SK-N-SH (cell line): ENCODE results near the gene GLB1L3. TPM values are rescaled to one million over a fixed set of nuclear protein-coding genes. Genes with fewer than 3 reads are reported as not detected.

Source experiments
- CTCF ChIA-PET: fragments of 300-600, 350-600 bp; formaldehyde crosslinking; extraction: SDS; loops from one replicate; lab custom pipeline; 2021; lab: Yijun Ruan, JAX
- POLR2A ChIA-PET: fragments of 350-600 bp; sonication (Branson Sonifier 250); formaldehyde crosslinking; extraction: SDS; loops from one replicate; lab custom pipeline; 2020; ENCODE audit warnings: antibody characterized with exemption, inconsistent platforms; lab: Yijun Ruan, JAX
- DNase-seq: peaks from one replicate; pipeline ENCODE4 v3.0.0; 2012
- H2AFZ ChIP-seq: fragments of 200-600 bp; sonication (generic); 2 replicates; pipeline ENCODE4 v1.8.1; 2016; ENCODE audit warnings: antibody characterized with exemption, mild to moderate bottlenecking, low read depth
- H3F3A ChIP-seq: fragments of 200-600 bp; sonication (generic); replicated peaks from 2 replicates; pipeline ENCODE3; 2016; ENCODE audit warnings: antibody characterized with exemption, mild to moderate bottlenecking; ENCODE audit not compliant: insufficient read depth
- H3K27ac ChIP-seq, 2 experiments: fragments of 200-500 bp in 1 of 2; fragments of 200-600 bp in 1 of 2; sonication (Bioruptor generic) in 1 of 2; sonication (generic), shearing (Covaris generic) in 1 of 2; 2 replicates each; pipeline versions ENCODE4 v1.5.1 to v1.6.1; 2014 to 2016; ENCODE audit warnings: low read depth in 2 of 2, inconsistent platforms in 1 of 2, low read length in 1 of 2, mild to moderate bottlenecking in 1 of 2, mixed read lengths in 1 of 2
- H3K27me3 ChIP-seq: fragments of 200-600 bp; sonication (generic), shearing (Covaris generic); 2 replicates; pipeline ENCODE4 v1.6.1; 2016; ENCODE audit warnings: mixed run types; ENCODE audit not compliant: insufficient read depth
- H3K36me3 ChIP-seq, 2 experiments: fragments of 200-500 bp in 1 of 2; fragments of 200-600 bp in 1 of 2; sonication (Bioruptor generic) in 1 of 2; sonication (generic) in 1 of 2; replicated peaks in 1 of 2; 2 replicates each; pipeline versions ENCODE3 to v1.5.1; 2014 to 2016; ENCODE audit warnings: low read length in 1 of 2, mild to moderate bottlenecking in 1 of 2; ENCODE audit not compliant: insufficient read depth in 2 of 2, control insufficient read depth in 1 of 2
- H3K4me1 ChIP-seq, 2 experiments: fragments of 200-500 bp in 1 of 2; fragments of 200-600 bp in 1 of 2; sonication (Bioruptor generic) in 1 of 2; sonication (generic), shearing (Covaris generic) in 1 of 2; 2 replicates each; pipeline versions ENCODE4 v1.5.1 to v1.6.1; 2014 to 2016; ENCODE audit warnings: low read depth in 1 of 2, low read length in 1 of 2, mixed run types in 1 of 2; ENCODE audit not compliant: insufficient read depth in 2 of 2, control insufficient read depth in 1 of 2
- H3K4me2 ChIP-seq: fragments of 200-600 bp; sonication (generic), shearing (Covaris generic); 2 replicates; pipeline ENCODE4 v1.6.1; 2017; ENCODE audit warnings: mixed run types
- H3K4me3 ChIP-seq, 2 experiments: fragments of 200-500 bp in 1 of 2; fragments of 200-600 bp in 1 of 2; sonication (Bioruptor generic) in 1 of 2; sonication (generic), shearing (Covaris generic) in 1 of 2; 2 replicates each; pipeline versions ENCODE4 v1.5.1 to v1.8.1; 2014 to 2016; ENCODE audit warnings: low read depth in 2 of 2, inconsistent platforms in 1 of 2, low read length in 1 of 2, mild to moderate bottlenecking in 1 of 2, mixed read lengths in 1 of 2, moderate library complexity in 1 of 2
- H3K79me2 ChIP-seq: fragments of 200-600 bp; sonication (generic); 2 replicates; pipeline ENCODE4 v1.8.1; 2017; ENCODE audit warnings: mild to moderate bottlenecking; ENCODE audit not compliant: insufficient read depth
- H3K9ac ChIP-seq: fragments of 200-600 bp; sonication (generic); 2 replicates; pipeline ENCODE4 v1.6.1; 2017; ENCODE audit warnings: mixed run types
- H3K9me2 ChIP-seq: fragments of 200-600 bp; sonication (generic); 2 replicates; pipeline ENCODE4 v1.6.1; 2017; ENCODE audit warnings: mixed run types
- H3K9me3 ChIP-seq: fragments of 200-600 bp; sonication (generic); 2 replicates; pipeline ENCODE4 v1.6.1; 2017; ENCODE audit warnings: mixed run types, mild to moderate bottlenecking, moderate library complexity
- H4K20me1 ChIP-seq: fragments of 200-600 bp; sonication (generic); 2 replicates; pipeline ENCODE4 v1.6.1; 2017; ENCODE audit warnings: mild to moderate bottlenecking, mixed run types; ENCODE audit not compliant: insufficient read depth
- CTCF ChIP-seq: fragments of 200-600 bp; sonication (generic); IDR thresholded peaks from 2 replicates; pipeline ENCODE4 v1.6.1; 2017; ENCODE audit warnings: antibody characterized with exemption, mild to moderate bottlenecking, moderate library complexity
- EP300 ChIP-seq, 2 experiments: IDR thresholded peaks; 2 replicates each; pipeline versions ENCODE4 v1.4.0 to v1.6.1; 2012; ENCODE audit warnings: borderline replicate concordance in 1 of 2, low read depth in 1 of 2, low read length in 1 of 2
- EZH2phosphoT487 ChIP-seq: fragments of 200-600 bp; sonication (generic); IDR thresholded peaks from 2 replicates; pipeline ENCODE4 v1.6.1; 2017; ENCODE audit warnings: low read depth, mixed run types, mild to moderate bottlenecking, antibody characterized with exemption, moderate library complexity, borderline replicate concordance
- FOSL2 ChIP-seq: IDR thresholded peaks from 2 replicates; pipeline ENCODE4 v1.4.0; 2012; ENCODE audit warnings: low read depth, mild to moderate bottlenecking, moderate library complexity, borderline replicate concordance
- FOXM1 ChIP-seq: IDR thresholded peaks from 2 replicates; pipeline ENCODE4 v1.4.0; 2012; ENCODE audit warnings: low read depth, mild to moderate bottlenecking
- IRF3 ChIP-seq: fragments of 150-350 bp; IDR thresholded peaks from 2 replicates; pipeline ENCODE4 v1.6.1; 2016; ENCODE audit warnings: mild to moderate bottlenecking, low read depth, low read length
- JUND ChIP-seq: IDR thresholded peaks from 2 replicates; pipeline ENCODE4 v1.4.0; 2012
- MAX ChIP-seq: IDR thresholded peaks from 2 replicates; pipeline ENCODE4 v1.4.0; 2012; ENCODE audit warnings: low read depth
- MEF2A ChIP-seq: IDR thresholded peaks from 2 replicates; pipeline ENCODE4 v1.4.0; 2012; ENCODE audit warnings: low read depth, borderline replicate concordance
- NFIC ChIP-seq: IDR thresholded peaks from 2 replicates; pipeline ENCODE4 v1.4.0; 2012; ENCODE audit warnings: borderline replicate concordance
- POLR2AphosphoS5 ChIP-seq: IDR thresholded peaks from 2 replicates; pipeline ENCODE4 v1.6.1; 2012; ENCODE audit warnings: low read depth, low read length
- RAD21 ChIP-seq: IDR thresholded peaks from 2 replicates; pipeline ENCODE4 v1.6.1; 2012; ENCODE audit warnings: mild to moderate bottlenecking, low read length
- REST ChIP-seq: IDR thresholded peaks from 2 replicates; pipeline ENCODE4 v1.6.1; 2012; ENCODE audit warnings: mild to moderate bottlenecking, low read depth, low read length, moderate library complexity
- TEAD4 ChIP-seq: IDR thresholded peaks from 2 replicates; pipeline ENCODE4 v1.4.0; 2012; ENCODE audit warnings: mild to moderate bottlenecking, borderline replicate concordance; ENCODE audit not compliant: insufficient read depth
- USF2 ChIP-seq: fragments of 150-350 bp; IDR thresholded peaks from 2 replicates; pipeline ENCODE4 v1.6.1; 2017; ENCODE audit warnings: antibody characterized with exemption, low read length, low read depth, borderline replicate concordance
- YY1 ChIP-seq: IDR thresholded peaks from 2 replicates; pipeline ENCODE4 v1.4.0; 2012; ENCODE audit warnings: low read depth, mild to moderate bottlenecking
- ZBTB33 ChIP-seq: IDR thresholded peaks from 2 replicates; pipeline ENCODE4 v1.4.0; 2012; ENCODE audit warnings: low read depth, borderline replicate concordance
- WGBS: methylation state at CpG from one replicate; pipeline ENCODE4 v1.1.6; 2017; ENCODE audit warnings: low lambda C conversion rate; 5-methylcytosine and 5-hydroxymethylcytosine counted together
- polyA plus RNA-seq, 3 experiments: library from polyadenylated mRNA; depleted of rRNA; stranded (reverse); fragments of >200 nt; gene quantifications; 2 replicates each; pipeline ENCODE4 v1.2.3, GENCODE V29; 2012

GLB1L3 gene
- polyA plus RNA-seq, 1 of the 3 experiments (the other 2 are of a cell fraction): not detected

GRCh38 chr11:134342572-134343340 lies 66.6 kb downstream of the GLB1L3 start:
- no peak for DNase-seq
- WGBS: 89% methylated on average over 26 of the region's 30 CpGs
- ChIA-PET POLR2A (no interaction called here), CTCF (interaction anchor here (1.5 to 1.9 kb wide), 2 partner anchors 11 to 17 kb away, joined by 4 to 5 read pairs; partner anchors contain the start of gene GLB1L2)
- no peak overlapping the region for H3K4me2 ChIP-seq
- H3K79me2 ChIP-seq: no peaks in the 10 kb centered on the region
- H3K27me3 ChIP-seq: no peaks in the 10 kb centered on the region
- no peaks in the 10 kb centered on the region for H3K4me1 ChIP-seq
- no peak overlapping the region for H3K9ac ChIP-seq
- TF ChIP-seq USF2: no peak
- TF ChIP-seq CTCF: no peak
- no peak for TF ChIP-seq EP300 (IDR thresholded peaks at IDR 0.05; ENCODE audit: borderline replicate concordance in 1 of 2, low read depth in 1 of 2, low read length in 1 of 2)
- no peak for TF ChIP-seq TEAD4
- TF ChIP-seq RAD21: no peak
- no peak for TF ChIP-seq YY1
- no peak for TF ChIP-seq MEF2A
- no peak for TF ChIP-seq NFIC
- TF ChIP-seq REST: no peak
- no peak for TF ChIP-seq IRF3
- TF ChIP-seq FOXM1: no peak
- no peak for TF ChIP-seq JUND
- TF ChIP-seq MAX: no peak
- no peak for TF ChIP-seq POLR2AphosphoS5
- no peak for TF ChIP-seq ZBTB33
- no peak for TF ChIP-seq FOSL2
- no peak for TF ChIP-seq EZH2phosphoT487
- no peak overlapping the region for H3K4me3 ChIP-seq
- H3K36me3 ChIP-seq: no peaks in the 10 kb centered on the region
- no peaks in the 10 kb centered on the region for H3K9me3 ChIP-seq
- H3K9me2 ChIP-seq: no peaks in the 10 kb centered on the region
- H3F3A ChIP-seq: no peaks in the 10 kb centered on the region
- no peak overlapping the region for H2AFZ ChIP-seq
- no peaks in the 10 kb centered on the region for H4K20me1 ChIP-seq
- no peak overlapping the region for H3K27ac ChIP-seq
